HG02852 (cell line): ENCODE results near the gene TMEM129.

ENCODE experiments used
- ATAC-seq: cut with Tn5 transposase; IDR thresholded peaks from one replicate; pipeline ENCODE4 v1.9.1; 2021; ENCODE audit warnings: mild to moderate bottlenecking, moderate library complexity; ENCODE audit not compliant: unreplicated experiment

Gene TMEM129

GRCh38 chr4:1745165-1745564, 24.0 kb upstream of the TMEM129 start:
- no peak for ATAC-seq

- ATAC-seq, result no peak
Observed at GRCh38 chr4:1744552-1744951, 23.4 kb upstream of the TMEM129 start.

GRCh38 chr4:1743975-1744374, 22.9 kb upstream of the TMEM129 start:
- ATAC-seq, result no peak

GRCh38 chr4:1743551-1743950, 22.4 kb upstream of the TMEM129 start:
- no peak for ATAC-seq

GRCh38 chr4:1741208-1741607, 20.1 kb upstream of the TMEM129 start:
- ATAC-seq, result no peak

GRCh38 chr4:1740021-1740545, 19.0 kb upstream of the TMEM129 start:
- no peak for ATAC-seq

- ATAC-seq, result no peak
Observed at GRCh38 chr4:1739358-1739757, 18.2 kb upstream of the TMEM129 start.

GRCh38 chr4:1738410-1738809, 17.3 kb upstream of the TMEM129 start:
- ATAC-seq, result no peak

- no peak for ATAC-seq
Observed at GRCh38 chr4:1737666-1738065, 16.5 kb upstream of the TMEM129 start.

- ATAC-seq, result no peak
Observed at GRCh38 chr4:1736812-1737211, 15.7 kb upstream of the TMEM129 start.

- ATAC-seq, result no peak
Observed at GRCh38 chr4:1735215-1735614, 14.1 kb upstream of the TMEM129 start.

- no peak for ATAC-seq
Observed at GRCh38 chr4:1732911-1733310, 11.8 kb upstream of the TMEM129 start.

GRCh38 chr4:1731180-1731579, 10.1 kb upstream of the TMEM129 start:
- ATAC-seq, result no peak

- ATAC-seq, result no peak
Observed at GRCh38 chr4:1730532-1731135, 9.5 kb upstream of the TMEM129 start.

GRCh38 chr4:1728061-1728980, 7.2 kb upstream of the TMEM129 start:
- ATAC-seq, result no peak

GRCh38 chr4:1727117-1728031, 6.3 kb upstream of the TMEM129 start:
- ATAC-seq, result no peak

GRCh38 chr4:1726146-1726934, 5.2 kb upstream of the TMEM129 start:
- ATAC-seq, result no peak

- ATAC-seq, result no peak
Observed at GRCh38 chr4:1725521-1725920, 4.4 kb upstream of the TMEM129 start.

GRCh38 chr4:1723131-1723801, 2.1 kb upstream of the TMEM129 start:
- no peak for ATAC-seq
